Uterus (tissue), 2 donors: ENCODE data around the gene DZIP1L.

Experiments
- POLR2A ChIP-seq, 2 donors: fragments of 450-650 bp; IDR thresholded peaks; one replicate each; pipeline ENCODE4 v1.6.1; 2016; ENCODE audit warnings: antibody characterized with exemption in 2 of 2, mild to moderate bottlenecking in 1 of 2, moderate library complexity in 1 of 2
- TF ChIP-seq, protein P1 (sequence below), 4 experiments: fragments of 200-600 bp in 2 of 4; fragments of 450-650 bp in 2 of 4; sonication (generic) in 2 of 4; IDR thresholded peaks; one replicate each; pipeline ENCODE4 v1.5.1; 2016 to 2019; ENCODE audit warnings: antibody characterized with exemption in 4 of 4, mild to moderate bottlenecking in 2 of 4, moderate library complexity in 1 of 4

DNA sequence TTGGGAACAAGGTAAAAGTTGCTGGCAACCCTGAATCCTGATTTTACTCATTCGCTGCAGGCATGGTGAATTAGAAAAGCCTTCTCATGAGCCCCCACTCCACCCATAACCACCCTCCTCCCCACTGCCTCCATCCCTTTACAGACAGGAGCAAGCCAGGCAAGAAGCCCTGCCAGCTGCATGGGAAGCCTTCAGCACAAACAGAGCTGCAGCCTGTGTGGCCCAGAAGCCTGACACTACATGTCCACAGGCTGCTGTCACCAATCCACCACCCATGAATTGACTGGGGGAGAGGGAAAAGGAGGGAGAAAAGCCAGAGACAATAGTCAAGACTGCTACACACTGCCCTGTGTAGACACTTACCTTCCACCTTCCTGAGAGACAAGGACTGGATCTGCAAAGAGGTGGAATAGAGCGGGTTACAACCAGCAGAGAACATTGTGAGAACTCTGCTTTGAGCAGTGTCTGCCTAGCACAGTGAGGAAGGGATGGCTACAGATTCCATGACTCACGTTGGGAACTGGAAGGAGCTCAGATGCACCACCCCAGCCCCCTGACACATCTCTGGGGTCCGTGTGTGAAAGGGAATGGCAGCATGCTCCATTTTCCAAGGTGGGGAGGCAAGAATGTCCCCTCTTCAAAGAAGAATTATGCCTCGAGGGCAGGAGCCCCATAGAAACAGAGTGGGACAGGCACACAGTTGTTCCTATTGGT is 33.9 kb downstream of the DZIP1L start:
- TF ChIP-seq, protein P1, sequence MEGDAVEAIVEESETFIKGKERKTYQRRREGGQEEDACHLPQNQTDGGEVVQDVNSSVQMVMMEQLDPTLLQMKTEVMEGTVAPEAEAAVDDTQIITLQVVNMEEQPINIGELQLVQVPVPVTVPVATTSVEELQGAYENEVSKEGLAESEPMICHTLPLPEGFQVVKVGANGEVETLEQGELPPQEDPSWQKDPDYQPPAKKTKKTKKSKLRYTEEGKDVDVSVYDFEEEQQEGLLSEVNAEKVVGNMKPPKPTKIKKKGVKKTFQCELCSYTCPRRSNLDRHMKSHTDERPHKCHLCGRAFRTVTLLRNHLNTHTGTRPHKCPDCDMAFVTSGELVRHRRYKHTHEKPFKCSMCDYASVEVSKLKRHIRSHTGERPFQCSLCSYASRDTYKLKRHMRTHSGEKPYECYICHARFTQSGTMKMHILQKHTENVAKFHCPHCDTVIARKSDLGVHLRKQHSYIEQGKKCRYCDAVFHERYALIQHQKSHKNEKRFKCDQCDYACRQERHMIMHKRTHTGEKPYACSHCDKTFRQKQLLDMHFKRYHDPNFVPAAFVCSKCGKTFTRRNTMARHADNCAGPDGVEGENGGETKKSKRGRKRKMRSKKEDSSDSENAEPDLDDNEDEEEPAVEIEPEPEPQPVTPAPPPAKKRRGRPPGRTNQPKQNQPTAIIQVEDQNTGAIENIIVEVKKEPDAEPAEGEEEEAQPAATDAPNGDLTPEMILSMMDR (IDR thresholded peaks at IDR 0.05): no peak
- no peak for TF ChIP-seq POLR2A (IDR thresholded peaks at IDR 0.05)
